COR-L47 (cell line): ENCODE results near the gene LRRC8D.
A peak's percentile ranks its signal among the peaks of the same experiment; 100 is the strongest.

Source experiments
- DNase-seq: peaks from one replicate; lab custom pipeline; 2025; lab: John Stamatoyannopoulos, UW

LRRC8D gene

DNA sequence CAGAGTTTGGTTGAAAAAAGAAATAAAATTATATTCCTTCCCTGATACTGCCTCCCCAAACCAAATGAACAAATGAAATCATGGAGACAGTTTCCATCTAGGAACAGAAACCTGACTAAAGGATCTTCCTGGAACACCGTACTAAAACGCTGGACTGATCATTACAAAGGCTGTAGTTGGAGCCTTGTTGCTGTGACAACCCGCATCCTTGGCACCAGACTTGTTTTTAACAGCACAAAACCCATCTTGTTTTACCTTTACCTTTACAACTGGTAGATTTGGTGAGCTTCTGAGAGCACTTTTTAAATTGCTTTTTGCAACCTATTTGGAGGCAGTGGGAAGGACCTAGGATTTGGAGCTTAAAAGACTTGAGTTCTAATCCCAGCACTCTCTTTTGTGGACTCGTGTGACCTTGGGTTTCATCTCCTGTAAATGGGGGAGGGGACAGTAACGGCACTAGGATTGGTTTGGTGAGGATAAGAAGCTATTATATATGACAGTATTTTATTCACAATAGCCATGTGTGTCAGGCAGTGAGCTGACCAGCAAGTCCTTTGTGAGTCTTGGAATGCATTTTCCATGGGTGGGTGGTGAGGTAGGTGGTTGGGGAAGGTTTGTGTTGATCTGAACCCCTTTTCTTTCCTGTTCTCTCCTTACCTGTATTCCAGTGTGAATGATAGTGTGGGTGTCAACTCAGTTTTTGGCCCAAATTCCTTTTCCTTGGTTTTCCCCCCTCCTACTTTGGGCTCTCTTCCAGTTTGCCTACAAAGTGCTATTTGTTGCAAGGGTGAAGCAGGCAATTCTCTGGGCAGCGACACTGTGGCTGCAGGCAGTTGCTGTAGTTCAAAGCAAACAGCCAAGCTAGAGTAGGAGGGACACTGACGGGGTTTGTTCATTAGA, 12.6 kb downstream of the LRRC8D start:
- DNase-seq, result no peak

GRCh38 chr1:89834083-89834704, 13.4 kb downstream of the LRRC8D start:
- no peak for DNase-seq

DNA sequence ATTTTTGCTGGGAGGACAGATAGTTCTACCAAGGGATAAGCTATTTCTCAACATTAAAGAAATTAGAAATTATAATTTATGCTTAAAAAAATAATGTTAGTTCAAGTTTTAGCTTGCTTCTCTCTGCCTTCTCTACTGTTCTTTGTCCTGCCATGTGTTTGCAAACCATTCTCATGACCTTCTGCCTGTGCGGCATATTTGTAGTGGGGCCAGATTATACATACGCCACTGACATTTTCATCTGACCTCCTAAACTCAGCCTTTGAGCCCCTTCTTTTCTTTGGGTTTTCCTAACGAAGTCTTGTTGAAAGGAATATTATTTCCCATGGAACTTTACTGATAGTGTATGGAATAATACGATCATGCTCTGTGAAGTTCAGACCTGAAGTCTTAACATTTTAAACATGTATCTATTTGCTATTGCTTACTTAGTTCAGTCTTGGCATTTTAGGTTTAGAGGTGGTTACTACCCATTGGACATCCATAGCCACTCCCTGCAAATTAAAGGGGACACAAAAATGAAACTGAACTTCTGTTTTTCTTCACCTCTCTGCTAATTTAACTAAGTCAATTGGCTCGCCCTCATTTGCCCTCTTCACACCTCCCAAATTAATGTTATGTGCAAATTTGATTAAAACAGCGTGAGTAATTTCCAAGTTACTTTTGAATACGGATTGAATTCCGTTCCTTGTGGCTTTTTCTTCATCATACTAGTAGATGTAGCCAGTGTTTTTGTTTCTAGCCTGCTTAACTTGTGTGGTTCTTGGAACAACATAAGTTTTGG, 15.6 kb downstream of the LRRC8D start:
- DNase-seq, result no peak

- no peak for DNase-seq
Measured at GRCh38 chr1:89837036-89837481, 16.2 kb downstream of the LRRC8D start.

DNA sequence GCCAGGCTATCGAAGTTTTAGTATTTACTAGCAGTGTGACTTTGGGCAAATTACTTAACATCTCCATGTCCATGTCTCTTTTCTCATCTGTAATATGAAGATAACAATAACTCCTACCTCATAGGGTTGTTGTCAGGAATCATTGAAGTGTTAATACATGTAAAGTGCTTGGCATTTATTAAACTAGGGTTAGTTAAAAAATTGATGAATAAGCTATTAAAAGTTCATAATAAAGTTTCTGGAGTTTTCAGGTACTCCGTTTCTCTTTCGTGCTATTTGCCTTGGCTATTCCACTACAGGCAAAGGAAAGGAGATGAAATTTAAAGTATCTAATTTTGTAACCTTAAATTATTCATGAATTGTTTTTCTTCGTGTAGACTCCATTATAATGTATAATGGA, 16.7 kb downstream of the LRRC8D start:
- no peak for DNase-seq

DNA sequence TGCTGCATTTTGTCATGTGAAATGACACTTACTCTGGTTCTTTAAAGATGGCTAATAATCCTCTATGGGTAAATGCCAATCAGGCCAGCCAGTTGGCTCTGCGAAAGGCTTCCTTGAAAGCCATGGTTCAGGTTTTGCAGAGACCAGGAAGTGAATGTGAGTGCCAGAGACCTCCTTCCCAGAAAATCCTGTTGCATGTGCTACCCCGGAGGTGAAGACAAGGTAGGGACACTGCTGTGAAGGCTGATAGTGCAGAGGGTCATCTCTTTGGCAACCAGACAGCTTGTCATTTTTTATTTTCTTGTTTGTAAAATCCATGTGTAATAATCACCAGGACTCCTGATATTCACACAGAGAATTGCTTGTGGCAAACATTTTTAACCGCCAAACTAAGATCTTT, 18.7 kb downstream of the LRRC8D start:
- DNase-seq, result no peak

- no peak for DNase-seq
Measured at GRCh38 chr1:89841507-89841906, 20.7 kb downstream of the LRRC8D start.

DNA sequence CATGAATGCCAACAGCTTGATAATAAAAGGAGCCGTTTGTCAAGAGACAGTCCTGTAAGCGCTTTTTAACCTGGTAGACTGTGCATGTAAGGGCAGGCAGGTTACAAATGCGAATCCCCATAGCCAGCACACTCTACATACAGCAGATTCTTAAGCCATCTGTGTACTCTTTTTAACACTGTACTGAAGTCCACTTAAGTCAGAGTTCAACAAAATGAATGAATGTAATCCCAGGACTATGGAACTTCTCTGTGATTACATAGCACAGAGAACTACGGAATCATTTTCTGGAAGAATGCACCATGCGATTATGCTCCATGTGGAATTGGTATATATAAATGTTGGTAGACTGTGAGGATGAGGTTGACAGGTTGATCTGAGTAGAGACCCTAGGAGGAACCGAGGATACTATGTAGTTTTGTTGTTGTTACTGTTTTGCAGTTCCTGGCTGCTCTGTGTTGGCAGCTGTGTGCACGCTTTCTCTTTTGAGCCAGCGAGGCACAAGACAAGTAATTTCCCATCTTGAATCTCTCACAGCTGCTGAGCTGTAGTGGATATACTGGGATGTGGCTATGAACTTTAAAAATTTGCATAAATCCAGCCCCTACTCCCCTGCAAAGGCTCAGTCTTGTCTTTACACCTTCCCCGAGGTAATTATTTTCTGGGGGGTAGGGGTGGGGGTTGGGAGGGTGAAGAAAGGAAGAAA, 21.9 kb downstream of the LRRC8D start:
- no peak for DNase-seq

- DNase-seq, result peak; percentile 57
Measured at GRCh38 chr1:89843273-89844130, 22.7 kb downstream of the LRRC8D start.

DNA sequence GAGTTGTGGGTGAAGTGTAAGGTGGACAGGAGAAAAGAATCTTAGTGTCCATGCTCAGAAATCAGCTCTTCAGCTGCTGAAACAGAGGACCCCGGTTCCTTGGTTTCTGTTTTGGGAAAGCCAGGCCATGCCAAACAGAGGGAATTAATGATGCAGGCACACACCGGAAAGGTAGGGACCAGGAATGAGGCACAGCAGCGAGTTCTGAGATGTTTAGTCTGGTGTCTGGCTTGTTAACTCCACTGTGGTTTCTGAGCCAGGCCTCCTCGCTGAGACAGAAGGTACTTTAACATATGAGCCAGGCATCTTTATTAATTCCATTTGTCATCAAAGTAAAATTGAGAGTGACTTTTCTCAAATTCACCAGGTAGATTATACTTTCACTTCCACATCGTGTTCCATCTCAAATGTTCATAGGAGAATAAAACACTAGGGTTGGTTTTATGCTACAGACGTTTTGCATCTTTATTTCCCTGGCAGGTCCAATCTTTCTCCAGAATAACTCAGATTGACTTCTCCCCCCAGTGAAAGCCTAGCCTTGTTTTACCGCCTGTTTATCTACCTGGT, 23.5 kb downstream of the LRRC8D start:
- no peak for DNase-seq

- DNase-seq, result no peak
Measured at GRCh38 chr1:89844860-89845259, 24.0 kb downstream of the LRRC8D start.

DNA sequence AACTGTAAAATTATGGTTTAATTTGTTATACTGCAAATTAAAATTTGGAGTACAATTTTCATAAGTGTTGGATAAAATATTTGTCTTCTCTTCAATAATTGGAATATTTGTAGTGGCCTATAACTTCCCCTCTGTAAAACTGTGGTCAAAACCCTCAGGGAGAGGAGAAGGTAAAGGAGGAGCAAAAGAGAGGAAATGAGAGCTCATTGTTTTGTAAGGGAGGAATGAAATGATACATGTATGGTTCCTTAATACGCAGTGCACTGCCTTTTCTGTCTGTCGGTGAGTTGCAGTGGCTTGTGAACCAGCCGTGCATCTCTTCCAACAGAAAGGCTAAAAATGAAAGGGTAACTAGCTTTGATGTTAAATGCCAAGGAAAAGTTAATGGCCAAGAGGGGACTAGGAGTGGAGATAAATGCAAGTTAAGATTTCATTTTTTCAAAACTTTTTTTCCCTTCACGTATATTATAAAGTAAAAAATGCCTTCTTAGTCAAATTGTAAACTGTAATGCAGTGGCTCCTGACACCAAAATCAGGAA, 26.4 kb downstream of the LRRC8D start:
- DNase-seq, result no peak

- DNase-seq, result no peak
Measured at GRCh38 chr1:89850844-89851415, 30.1 kb downstream of the LRRC8D start.

DNA sequence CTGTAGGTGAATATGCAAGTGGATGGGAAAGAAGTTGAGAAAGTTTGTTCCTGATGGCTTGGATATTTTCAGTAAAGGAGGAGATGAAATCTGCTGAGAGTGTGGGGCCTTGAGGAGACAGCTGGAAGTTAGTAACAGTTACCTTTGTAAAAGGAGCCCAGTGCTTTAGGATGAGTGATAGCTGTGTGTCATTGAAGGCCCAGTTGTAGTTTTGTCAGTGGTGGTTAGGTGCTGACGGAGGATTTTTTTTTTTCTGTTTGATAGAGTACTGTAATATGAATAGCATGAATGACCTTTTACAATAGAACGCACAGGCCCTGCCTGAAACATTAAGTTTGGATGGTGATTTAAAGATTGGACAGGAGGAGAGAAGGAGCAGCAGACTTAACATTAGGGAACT, 33.3 kb downstream of the LRRC8D start:
- DNase-seq, result no peak

GRCh38 chr1:89855413-89856123, 34.7 kb downstream of the LRRC8D start:
- no peak for DNase-seq

DNA sequence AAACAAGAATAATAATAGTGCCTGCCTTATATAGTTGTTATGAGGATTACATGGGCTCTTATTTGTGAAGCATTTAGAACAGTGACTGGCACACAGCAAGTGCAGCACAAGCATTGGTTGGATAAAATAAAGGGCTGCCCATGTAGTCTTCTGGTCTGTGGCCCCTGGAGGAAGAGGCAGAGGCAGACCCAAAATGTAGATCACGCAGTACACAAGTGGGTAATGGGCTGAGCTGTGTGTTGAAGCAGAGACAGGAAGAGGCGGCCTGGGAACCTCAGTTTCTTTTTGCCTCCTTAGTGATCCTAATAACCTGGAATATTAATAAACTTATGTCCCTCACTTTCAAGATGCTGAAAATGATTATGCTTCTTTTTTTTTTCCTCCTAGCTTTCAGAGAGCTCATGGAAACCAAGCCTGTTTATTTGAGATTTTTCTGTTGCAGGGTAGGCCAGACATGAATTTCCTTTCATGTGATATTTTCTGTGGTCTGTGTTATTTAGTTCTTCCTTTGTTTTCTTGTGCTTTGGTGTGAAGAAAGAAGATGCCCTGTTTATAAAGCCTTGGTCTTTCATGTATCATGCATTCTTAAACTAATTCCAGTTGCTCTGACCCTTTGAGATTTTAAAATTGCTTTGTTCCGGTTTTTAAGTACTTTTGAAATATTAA, 42.5 kb downstream of the LRRC8D start:
- no peak for DNase-seq

DNA sequence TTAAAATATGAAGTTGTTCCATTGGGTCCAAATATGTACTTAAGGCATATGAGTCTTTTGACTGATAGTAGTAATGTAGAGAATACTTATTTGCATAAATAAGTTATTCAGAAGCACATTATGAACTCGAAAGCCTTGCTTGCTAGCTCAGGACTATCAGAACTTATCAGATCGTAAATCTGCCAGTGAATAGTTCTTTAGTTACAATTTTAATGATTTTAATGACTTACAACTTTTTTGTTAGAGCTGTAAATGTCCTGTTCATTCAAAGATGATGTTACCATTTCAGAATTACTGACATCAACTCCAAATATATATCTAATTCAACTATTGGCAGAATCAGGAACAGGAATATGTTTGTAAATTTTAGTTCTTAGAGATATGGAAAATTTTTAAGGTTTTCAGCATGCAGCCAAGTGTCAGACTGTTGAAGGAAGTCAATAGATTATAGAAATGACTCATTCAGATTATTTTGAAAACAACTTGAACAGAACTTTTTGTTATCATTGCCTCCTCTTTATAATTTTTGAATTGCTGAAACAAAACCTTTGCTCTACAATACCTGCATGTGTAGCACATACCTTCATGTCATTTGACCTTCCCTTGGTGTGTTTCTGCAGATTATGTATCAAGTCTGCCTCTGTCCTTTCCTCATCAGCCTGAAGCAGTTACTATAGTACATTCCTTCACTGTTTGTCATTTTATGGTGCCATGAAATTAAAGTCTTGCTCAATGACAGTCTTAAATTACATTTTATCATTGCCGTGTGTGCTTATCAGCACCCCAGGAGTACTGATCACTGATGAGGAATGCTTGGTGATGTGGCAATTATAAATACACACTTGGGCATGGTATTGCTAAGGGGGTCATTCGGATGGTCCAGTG, 44.9 kb downstream of the LRRC8D start:
- no peak for DNase-seq

DNA sequence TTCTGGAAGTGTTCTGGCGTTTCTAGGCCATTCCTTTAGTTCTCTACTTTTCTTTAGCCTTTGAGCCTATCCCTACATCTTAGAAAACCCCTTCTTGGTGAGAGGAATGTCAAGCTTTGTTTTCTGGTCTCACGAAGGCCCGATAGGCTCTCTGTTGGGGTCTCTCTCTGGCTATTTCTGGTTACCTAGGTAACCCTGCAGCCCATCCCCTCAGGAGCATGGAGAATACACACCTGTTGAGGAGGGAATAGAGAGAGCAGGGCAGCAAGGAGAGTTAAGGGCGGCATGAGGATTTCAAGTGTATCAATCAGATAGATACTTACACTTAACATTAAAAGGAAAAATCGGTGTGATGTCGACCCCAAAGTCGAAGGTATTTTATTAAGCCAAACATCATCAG, 45.7 kb downstream of the LRRC8D start:
- no peak for DNase-seq
